AG08395 (cell line): ENCODE measurements around the gene DPH1.
"Not testable (repeated sequence)": the region's sequence is repeated elsewhere in the genome, so short reads cannot be mapped to it uniquely, and the experiment has no call there.

Source experiments
- DNase-seq: peaks from one replicate; pipeline ENCODE4 v3.0.0; 2012; ENCODE audit warnings: mixed read lengths, low spot score

DPH1 gene

DNA sequence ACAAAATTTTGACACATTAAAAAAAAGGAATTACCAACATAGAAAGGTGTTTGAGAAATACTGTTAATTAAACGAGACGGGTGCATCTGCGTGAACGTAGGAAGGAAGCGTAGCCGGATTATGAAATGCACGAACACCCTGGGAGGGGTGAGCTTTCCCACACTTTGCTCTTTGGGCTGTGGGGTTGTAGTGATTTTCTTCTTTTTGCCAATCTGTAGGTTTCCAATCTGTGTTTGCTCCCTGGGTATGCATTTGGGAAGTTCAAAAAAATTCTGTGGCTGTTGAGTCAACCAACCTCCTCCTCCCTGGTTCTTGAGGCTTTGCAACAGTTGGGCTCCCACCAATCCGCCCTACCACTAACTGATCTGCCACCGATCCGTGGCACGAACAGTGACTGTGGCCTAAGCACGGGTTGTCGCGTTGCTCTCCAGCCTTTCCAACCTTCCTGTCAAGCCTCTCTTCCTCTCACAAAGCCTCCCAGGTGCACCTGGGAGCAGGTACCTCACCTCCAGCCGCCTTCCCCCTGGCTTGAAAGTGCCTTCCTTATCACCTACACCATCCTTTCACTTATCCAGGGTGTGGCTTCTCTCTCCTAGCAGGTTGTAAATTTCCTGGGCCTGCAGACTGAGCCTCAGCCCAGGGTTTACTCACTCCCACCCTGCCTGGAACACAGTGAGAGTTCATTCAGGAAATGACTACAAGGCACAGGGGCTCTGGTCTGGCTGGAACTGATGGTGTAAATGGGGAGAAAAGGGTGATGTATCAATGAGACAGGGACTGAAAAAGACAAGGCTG is 21.4 kb upstream of the DPH1 start:
- DNase-seq, result no peak

DNA sequence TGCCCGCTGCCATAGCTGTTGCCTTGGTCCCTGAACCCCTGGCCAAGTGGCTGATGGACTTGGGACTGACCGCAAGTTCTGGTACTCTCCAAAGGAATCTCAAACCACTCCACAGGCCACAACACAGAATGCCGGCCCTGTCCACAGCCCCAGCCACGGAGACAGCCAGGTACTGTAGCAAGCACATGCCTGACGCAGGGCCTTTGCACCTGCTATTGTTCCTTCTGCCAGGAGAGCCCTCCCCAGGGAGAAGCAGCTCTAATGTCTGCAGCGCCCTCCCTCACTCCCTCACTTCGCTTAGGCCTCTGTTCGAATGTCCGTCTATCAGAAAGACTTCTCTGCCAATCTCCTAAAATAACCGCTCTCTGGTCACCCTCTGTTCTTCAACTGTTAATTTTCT is 20.2 kb upstream of the DPH1 start:
- no peak for DNase-seq

DNA sequence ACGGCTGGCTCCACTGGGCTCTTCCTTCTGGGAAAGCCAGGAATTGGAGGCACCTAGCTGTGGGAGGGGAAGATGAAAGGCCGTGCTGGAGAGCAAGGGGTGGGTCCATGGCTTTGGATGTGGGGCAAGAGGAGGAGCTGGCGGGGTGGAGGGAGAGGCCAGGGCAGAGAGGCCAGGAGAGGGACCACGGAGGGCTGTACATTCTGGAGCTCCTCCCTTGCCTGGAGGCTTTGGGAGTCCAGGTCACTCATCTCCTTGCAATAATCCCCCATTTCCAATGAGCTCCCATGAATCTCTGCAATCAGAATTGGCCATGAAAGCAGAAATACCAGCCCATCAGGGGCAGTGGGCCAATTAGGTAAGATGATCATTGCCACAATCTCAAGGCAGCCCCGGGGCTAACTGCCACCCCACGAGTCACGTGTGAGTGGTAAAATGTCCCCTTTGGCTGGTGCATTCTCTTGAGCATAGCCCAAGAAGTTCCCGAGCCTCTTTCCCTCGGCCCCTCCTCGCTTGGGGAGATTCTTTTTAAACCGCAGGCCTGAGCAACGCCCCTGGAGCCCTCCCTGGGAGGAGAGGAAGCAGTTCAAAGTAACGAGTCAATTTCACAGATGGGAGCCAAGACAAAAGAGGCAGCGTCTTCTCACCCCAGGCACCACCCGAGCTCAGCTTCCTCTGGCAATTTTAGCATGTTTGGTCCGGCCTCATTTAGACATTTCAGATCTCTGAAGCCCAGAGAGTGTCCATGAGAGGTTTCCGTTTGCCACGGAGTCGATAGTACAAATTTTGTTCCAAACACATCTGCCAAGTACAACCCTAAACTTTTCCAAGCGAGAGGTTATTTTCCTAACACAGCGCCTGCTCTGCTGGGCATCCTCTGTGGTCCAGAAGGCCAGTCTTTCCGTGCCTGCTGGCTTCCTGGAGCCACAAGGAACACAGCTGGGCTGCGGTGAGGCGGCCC is 18.3 kb upstream of the DPH1 start:
- DNase-seq, result peak; percentile 91

DNA sequence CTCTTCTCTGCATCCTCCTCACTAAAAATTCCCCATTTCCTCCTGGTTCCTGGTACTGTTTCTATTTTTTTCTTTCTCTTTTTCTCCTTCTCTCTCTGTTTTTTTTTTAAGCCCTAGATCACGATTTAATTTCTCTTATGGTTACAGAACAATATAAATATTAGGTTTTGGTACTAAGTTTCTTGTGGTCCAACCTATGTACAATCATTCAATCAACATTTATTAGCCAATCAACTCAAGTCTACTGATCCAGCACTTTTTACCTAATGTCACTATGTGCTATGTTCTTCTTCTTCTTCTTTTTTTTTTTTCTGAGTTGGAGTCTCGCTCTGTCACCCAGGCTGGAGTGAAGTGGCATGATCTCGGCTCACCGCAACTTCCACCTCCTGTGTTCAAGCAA is 17.5 kb upstream of the DPH1 start:
- DNase-seq, result no peak

GRCh38 chr17:2013220-2013993 is 16.5 kb upstream of the DPH1 start:
- DNase-seq, result not testable (repeated sequence)

DNA sequence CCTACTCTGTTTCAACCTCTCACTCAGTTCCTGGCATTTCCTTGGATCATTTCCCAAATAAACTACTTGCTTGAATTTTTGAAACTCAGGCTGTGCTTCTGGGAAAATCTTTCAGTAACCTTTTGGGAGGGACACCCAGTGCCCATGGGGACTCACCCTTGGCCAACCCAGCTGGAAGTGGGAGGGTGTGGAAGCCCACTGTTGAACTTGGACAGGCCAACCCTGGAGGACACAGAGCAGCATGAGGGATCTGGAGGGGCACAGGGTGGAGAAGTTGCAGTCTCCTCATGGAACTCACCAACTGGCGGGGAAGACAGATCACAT is 16.0 kb upstream of the DPH1 start:
- DNase-seq, result no peak

GRCh38 chr17:2015314-2015713 is 14.6 kb upstream of the DPH1 start:
- DNase-seq, result no peak

DNA sequence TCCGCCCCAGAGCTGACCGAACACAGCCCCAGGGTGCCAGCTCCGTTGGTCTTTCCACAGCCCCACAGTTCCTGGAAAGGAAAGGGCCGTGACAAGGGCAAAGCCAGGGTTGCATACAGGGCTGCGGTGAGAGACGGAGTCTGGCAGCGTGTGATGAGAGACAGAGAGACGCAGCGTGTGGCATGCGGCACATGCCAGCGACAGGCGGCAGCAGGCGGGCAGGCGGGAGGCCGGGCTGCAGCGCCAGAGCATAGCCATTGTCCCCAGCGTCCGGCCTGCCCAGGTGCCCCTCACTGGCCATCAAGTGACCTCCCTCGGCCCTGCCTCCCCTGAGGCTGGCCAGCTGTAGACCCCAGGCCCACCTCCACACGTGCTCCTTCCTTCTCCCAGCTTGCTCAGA is 13.5 kb upstream of the DPH1 start:
- no peak for DNase-seq

DNA sequence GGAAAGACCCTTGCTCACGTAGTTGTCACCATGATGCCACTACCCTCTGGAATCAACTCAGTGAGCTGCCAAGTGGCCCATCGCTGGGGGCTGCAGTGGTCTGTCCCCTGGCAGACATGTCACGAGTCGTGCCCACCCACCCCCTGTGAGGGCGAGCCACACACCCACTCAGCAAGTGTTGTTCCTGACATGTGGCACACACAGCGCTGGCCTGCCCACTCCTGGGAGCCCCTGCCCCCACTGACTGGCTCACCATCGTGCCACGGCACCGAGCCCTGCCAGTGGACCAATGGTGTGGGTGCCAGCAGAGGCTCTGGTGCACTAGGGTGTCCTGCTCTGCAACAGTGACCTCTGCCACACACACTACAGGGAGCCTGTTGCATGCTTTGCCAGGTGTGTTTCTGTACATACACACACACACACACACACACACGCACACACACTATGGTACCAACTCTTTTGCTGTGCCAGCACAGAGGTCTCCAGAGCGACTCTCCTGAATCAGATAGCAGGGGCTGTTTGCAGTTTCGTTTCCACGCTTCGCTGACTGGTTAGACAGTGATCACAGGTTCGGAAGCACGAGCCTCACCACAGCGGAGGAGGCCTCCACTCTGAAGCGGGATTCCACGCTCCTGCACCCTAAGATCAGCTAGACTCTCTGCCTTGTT is 12.5 kb upstream of the DPH1 start:
- DNase-seq, result no peak

DNA sequence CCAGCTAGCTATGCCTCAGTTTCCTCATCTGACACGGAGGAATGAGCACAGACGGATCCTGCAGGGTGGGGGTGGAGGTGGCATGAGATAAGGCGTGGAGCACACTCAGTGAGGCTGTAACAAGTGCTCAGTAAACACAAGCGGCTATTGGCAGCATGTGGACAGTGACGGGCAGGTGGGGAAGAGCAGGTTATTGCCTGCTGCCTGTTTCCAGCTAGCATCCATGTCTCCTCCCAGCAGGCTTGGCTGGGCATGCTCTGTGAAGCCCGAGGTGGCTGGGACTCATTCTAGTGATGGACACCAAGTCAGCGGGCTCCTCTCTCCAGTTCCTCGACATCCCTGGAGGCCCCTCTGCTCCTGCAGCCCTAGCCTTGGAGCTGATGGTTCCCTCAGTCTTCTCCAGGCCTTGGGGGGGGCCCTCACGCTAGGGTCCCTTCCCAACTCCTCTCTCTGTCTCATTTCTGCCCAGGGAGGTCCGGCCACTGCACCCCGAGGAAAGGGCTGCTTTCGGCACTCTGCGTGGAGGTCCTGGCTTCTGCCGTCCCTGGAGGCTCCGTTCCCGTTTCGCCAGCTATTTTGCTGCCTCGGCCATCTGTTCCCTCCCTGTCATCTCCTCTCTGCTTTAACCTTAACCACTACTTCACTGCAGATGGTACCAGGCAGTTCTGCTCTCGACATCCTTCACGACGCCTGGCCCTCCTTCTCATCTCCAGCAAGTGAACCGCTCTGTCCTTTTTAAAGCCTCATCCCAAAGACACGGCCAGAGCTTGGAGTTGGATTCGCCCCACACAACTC is 11.0 kb upstream of the DPH1 start:
- no peak for DNase-seq

DNA sequence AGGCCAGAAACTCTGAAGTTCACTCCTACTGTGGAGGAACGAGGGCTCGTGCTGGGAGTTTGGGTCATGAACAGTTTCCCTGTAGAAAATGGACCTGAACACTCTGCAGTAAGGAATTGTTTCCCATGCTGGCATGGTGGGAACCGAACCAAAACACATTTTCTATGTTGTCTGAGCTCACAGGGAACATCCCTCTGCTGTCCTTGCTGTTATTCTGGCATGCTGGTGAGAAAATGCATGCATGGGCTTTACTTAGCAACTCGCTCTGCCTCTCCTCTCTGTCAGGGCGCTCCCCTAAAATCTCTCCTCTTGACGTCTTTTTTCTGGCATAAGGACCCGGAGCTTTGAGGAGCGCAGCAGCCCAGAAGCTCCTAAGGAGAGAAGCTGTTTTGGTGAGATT is 10.2 kb upstream of the DPH1 start:
- DNase-seq, result no peak

DNA sequence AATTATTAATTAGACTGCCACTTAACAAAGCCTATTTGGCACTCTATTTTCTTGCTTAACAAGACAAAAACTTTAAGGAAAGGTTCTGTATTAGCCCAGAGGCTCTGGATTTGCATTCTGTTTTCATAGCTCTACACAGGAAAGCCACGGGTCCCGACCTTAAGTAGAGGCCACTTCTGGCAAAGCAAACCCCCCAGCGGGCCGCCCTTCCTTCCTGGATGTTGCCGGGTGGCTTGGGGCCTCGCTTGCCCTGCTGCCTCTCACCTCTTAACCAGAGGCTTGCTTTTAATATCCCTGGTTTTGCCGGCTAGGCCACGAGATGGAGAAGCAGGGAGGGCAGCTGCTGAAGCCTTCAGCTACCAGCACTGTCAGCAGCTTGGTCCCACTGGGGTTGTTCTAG is 9.2 kb upstream of the DPH1 start:
- no peak for DNase-seq

GRCh38 chr17:2022647-2023240 is 7.2 kb upstream of the DPH1 start:
- no peak for DNase-seq

DNA sequence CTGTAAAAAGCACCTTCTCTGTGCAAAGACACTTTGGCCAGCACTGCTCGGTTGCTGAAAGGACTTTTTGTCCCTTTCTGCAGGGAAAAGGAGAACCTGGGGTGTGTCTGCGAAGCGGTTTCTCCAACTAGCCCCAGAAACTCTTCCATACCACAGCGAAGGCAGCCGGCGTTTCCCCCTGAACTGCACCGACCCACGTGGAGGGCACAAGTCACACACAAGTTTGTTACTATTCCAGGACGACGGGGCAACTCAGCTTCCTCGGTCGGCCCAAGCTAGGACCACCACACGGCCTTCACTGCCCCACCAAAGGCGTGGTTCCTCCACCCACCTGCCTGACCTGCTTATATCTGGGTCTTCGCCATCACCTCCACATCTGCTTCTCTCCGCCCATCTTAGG is 6.7 kb upstream of the DPH1 start:
- no peak for DNase-seq

DNA sequence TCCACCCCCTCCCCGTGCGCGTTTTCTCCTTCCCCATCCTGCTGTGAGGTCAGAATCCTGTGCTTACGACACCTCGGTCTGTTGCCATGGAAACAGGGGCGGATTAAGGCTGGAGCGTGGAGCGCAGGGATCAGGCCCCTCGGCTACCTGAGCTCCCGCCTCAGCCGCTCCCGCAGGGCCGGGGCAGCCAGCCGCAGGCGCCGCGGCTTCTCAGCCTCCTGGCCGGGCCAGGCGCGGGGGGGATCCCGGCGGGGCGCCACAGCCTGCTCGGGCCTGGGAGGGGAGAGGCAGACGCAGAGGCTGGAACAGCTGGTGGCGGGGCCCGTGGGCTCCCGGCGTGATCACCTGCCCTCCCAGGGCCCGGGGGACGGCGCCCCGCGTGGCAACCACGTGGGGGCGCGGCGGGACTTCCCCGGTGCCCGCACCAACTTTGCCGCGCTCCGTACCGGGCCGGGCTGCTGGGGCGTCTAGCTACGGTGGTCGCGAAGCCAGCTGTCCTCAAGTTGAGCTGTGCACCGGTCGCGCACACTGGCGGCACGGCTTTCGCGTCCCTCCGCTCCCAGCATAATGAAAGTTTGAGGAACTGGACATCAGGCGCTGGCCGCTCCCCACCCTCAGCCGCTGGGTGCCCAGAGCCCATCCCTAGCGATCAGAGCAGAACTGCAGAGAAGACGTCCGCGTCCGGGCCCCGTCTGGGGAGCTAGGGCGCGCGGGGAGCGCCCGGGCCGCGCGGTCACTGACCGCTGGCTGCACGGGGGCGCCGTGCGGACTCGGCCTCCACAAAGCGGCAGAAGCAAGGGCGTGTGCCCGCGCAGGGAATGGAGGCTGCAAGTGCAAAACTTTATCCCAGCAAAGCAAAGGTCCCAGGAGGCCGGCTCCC is 6.0 kb upstream of the DPH1 start:
- peak; percentile 70 for DNase-seq

DNA sequence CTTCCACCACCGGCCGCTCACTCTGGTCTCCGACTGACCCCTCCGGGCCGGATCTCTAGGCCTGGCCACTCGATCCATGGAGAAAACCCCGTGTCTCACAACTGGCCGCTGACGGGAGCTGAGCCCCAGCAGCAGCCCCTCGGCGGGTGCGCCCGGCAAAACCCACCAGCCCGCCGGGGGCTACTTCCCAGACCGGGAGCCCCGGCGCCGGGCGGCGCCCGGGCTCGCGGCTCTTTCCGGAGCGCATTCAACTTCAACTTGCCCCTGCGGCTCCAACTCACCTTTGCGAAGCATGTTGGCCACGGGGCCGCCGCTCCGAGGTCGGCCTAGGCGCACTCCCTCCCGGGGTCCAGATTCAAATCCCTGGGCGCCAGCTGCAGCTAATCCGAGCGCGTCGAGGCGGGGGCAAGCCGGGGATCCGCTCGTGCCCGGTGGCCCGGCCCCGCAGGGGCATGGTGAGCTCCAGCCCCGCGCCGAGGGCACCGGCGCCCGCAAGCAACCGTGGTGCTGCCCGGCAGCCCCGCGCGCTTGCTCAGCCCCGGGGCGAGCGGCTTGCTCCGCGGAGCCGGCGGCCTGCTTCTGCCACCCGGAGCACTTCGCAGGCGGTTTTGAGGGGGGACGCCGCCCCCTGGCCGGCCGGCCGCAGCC is 5.3 kb upstream of the DPH1 start:
- DNase-seq, result no peak

- DNase-seq, result peak; percentile 85
These were observed 4.7 kb upstream of the DPH1 start, which contains the start of gene RTN4RL1 for GRCh38 chr17:2025220-2025621. RTN4RL1 (minus strand) TSS chr17:2025334; CDS start chr17:2024865, 469 bp downstream.

- DNase-seq, result peak; percentile 85
These were observed 4.2 kb upstream of the DPH1 start for GRCh38 chr17:2025622-2026309.
